ENCODE measurements around the gene SMIM24. TPM values are rescaled to one million over a fixed set of nuclear protein-coding genes. Genes with fewer than 3 reads are reported as not detected.

SMIM24 gene
- total and polyA plus RNA-seq, 2 donors (not counting 1 experiment from before 2014, with no cell fraction given): not detected

GRCh38 chr19:3433805-3434540 lies 46.4 kb downstream of the SMIM24 start:
- CTCF ChIA-PET: interaction anchor here (0.6 to 1.4 kb wide), 4 partner anchors 13 to 151 kb away, joined by 3 to 4 read pairs (median 3); no protein-coding TSS in a partner anchor
- Histone ChIP-seq H2AFZ (ENCODE audit: insufficient read depth, low read depth, low read length, poor library complexity, severe bottlenecking) (peak overlapping the region; percentile 94), H3K9ac (ENCODE audit: low read length) (peak overlapping the region; percentile 81), H3K4me2 (replicated peaks; ENCODE audit: low read depth, low read length, poor library complexity, severe bottlenecking) (peak overlapping the region; percentile 90), H4K20me1 (ENCODE audit: control insufficient read depth, insufficient read depth, low read length, poor library complexity, severe bottlenecking) (no peaks in the 10 kb centered on the region), H3K79me2 (ENCODE audit: control insufficient read depth, insufficient read depth, low read length) (peaks cover 14% of the 10 kb centered on the region), H3K4me1 (ENCODE audit: control insufficient read depth in 2 of 2, insufficient read depth in 2 of 2, low read length in 2 of 2) (peaks cover 9 to 22% of the 10 kb centered on the region in 2 donors), H3K9me3 (ENCODE audit: control extremely low read depth in 1 of 3, control insufficient read depth in 2 of 3, insufficient read depth in 1 of 3, low read length in 2 of 3) (peaks cover 0 to 6% (median 0%) of the 10 kb centered on the region in 3 donors), H3K4me3 (ENCODE audit: control extremely low read depth in 1 of 5, extremely low read depth in 1 of 5, insufficient read depth in 1 of 5, low read depth in 2 of 5, low read length in 4 of 5) (peak overlapping the region in 3 of 5 experiments; percentile 69 to 79 (median 78)), H3K36me3 (replicated peaks in 1 of 2; ENCODE audit: control extremely low read depth in 1 of 2, control insufficient read depth in 1 of 2, extremely low read depth in 1 of 2, insufficient read depth in 2 of 2, low read length in 1 of 2) (no peaks in the 10 kb centered on the region), H3K27ac (ENCODE audit: low read length in 2 of 2) (peak overlapping the region in 1 of 2 donors; percentile 96), H3K27me3 (replicated peaks in 1 of 4; ENCODE audit: control extremely low read depth in 1 of 4, control insufficient read depth in 3 of 4, insufficient read depth in 4 of 4, low read length in 3 of 4) (no peaks in the 10 kb centered on the region)
- intact Hi-C loops (cut with micrococcal nuclease): loop anchor here (2.0 kb wide), 1 partner anchor 73 kb away; no protein-coding TSS in a partner anchor
- WGBS (ENCODE audit: insufficient coverage): 90% methylated on average over 11 of the region's 11 CpGs
- ATAC-seq (ENCODE audit: low read depth) (no peak), DNase-seq (no peak)
- no peak for TF ChIP-seq EZH2 (IDR thresholded peaks at IDR 0.05; ENCODE audit: borderline replicate concordance, insufficient read depth, low read depth, low read length, poor library complexity, severe bottlenecking)
- no peak for TF ChIP-seq CTCF (IDR thresholded peaks at IDR 0.05)
- POLR2A ChIA-PET: no interaction called here
- Mint-ChIP-seq H3K27ac (peak overlapping the region; percentile 99), H3K4me3 (peak overlapping the region; percentile 100), H3K4me1 (peaks cover 13% of the 10 kb centered on the region), H3K9me3 (ENCODE audit: insufficient read depth) (no peaks in the 10 kb centered on the region), H3K27me3 (no peaks in the 10 kb centered on the region)

- H3K27me3 ChIP-seq (replicated peaks in 1 of 4; ENCODE audit: control extremely low read depth in 1 of 4, control insufficient read depth in 3 of 4, insufficient read depth in 4 of 4, low read length in 3 of 4): no peaks in the 10 kb centered on the region
- no peak overlapping the region for H3K4me3 ChIP-seq (ENCODE audit: control extremely low read depth in 1 of 5, extremely low read depth in 1 of 5, insufficient read depth in 1 of 5, low read depth in 2 of 5, low read length in 4 of 5)
- ChIA-PET CTCF (interaction anchor here (0.6 to 1.3 kb wide), 2 partner anchors 106 to 151 kb away, joined by 3 to 4 read pairs; no protein-coding TSS in a partner anchor), POLR2A (no interaction called here)
- H2AFZ ChIP-seq (ENCODE audit: insufficient read depth, low read depth, low read length, poor library complexity, severe bottlenecking): no peak overlapping the region
- peaks cover 14% of the 10 kb centered on the region for H3K79me2 ChIP-seq (ENCODE audit: control insufficient read depth, insufficient read depth, low read length)
- H3K9me3 ChIP-seq (ENCODE audit: control extremely low read depth in 1 of 3, control insufficient read depth in 2 of 3, insufficient read depth in 1 of 3, low read length in 2 of 3): peaks cover 0 to 6% (median 0%) of the 10 kb centered on the region in 3 donors
- Mint-ChIP-seq H3K27ac (no peak overlapping the region), H3K4me1 (peaks cover 18% of the 10 kb centered on the region), H3K27me3 (no peaks in the 10 kb centered on the region), H3K4me3 (no peak overlapping the region), H3K9me3 (ENCODE audit: insufficient read depth) (no peaks in the 10 kb centered on the region)
- DNase-seq: no peak
- intact Hi-C loops (cut with micrococcal nuclease): no loop called here
- ATAC-seq (ENCODE audit: low read depth): no peak
- no peaks in the 10 kb centered on the region for H4K20me1 ChIP-seq (ENCODE audit: control insufficient read depth, insufficient read depth, low read length, poor library complexity, severe bottlenecking)
- H3K36me3 ChIP-seq (replicated peaks in 1 of 2; ENCODE audit: control extremely low read depth in 1 of 2, control insufficient read depth in 1 of 2, extremely low read depth in 1 of 2, insufficient read depth in 2 of 2, low read length in 1 of 2): no peaks in the 10 kb centered on the region
- no peak overlapping the region for H3K9ac ChIP-seq (ENCODE audit: low read length)
- H3K4me2 ChIP-seq (replicated peaks; ENCODE audit: low read depth, low read length, poor library complexity, severe bottlenecking): no peak overlapping the region
- H3K4me1 ChIP-seq (ENCODE audit: control insufficient read depth in 2 of 2, insufficient read depth in 2 of 2, low read length in 2 of 2): peaks cover 14 to 28% of the 10 kb centered on the region in 2 donors
- WGBS (ENCODE audit: insufficient coverage): 95% methylated on average over 8 of the region's 12 CpGs
- no peak for TF ChIP-seq EZH2 (IDR thresholded peaks at IDR 0.05; ENCODE audit: borderline replicate concordance, insufficient read depth, low read depth, low read length, poor library complexity, severe bottlenecking)
- TF ChIP-seq CTCF (IDR thresholded peaks at IDR 0.05): no peak
- H3K27ac ChIP-seq (ENCODE audit: low read length in 2 of 2): no peak overlapping the region
These were observed 47.0 kb downstream of the SMIM24 start for GRCh38 chr19:3433313-3433712.

All from B cell (primary cell).